GM21576 (cell line): ENCODE measurements around the gene MYO3A.
"Not testable (repeated sequence)": the region's sequence is repeated elsewhere in the genome, so short reads cannot be mapped to it uniquely, and the experiment has no call there.

Experiments used
- ATAC-seq: cut with Tn5 transposase; IDR thresholded peaks from one replicate; pipeline ENCODE4 v1.9.1; 2021; ENCODE audit warnings: mild to moderate bottlenecking, moderate library complexity; ENCODE audit not compliant: unreplicated experiment

MYO3A gene

DNA sequence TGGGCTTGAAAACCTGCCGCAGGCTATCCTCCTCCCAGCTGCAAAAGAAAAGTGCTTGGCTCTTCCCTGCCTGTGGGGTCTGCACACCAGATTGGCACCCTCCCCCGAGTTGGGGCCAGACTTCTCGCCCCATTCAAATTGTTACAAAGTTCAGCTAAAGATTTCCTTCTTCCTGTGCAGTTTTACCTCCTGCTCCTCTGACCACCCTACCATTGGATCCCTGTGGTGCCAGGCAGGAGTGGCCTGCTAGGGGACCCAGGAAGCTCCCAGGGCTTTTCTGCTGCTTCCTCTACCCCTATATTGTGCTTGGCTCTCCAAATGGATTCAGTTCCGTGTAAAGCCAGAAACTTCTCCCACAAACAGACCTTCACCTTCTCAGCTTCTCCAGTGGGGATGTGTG lies 147.4 kb downstream of the MYO3A start:
- no peak for ATAC-seq

DNA sequence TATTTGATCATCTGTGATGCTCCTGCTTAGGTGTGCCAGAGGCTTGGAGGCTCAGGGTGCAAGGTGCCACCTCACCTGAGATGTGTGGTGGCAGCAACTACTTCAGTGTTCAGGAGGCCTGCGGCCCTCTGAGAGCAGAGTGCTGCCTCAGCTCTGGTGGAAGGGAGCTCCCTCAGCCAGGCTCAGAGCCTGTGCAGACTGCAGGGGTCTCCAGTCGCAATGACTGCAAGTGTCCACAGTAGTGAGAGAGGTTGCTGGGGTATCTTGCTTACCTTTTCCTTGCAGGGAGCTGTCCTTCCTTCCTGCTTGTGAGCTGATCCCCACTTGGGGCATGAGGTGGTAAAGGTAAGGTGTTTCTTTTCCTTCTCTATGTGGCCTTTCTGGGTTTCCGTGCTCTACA lies 151.5 kb downstream of the MYO3A start:
- ATAC-seq: no peak

DNA sequence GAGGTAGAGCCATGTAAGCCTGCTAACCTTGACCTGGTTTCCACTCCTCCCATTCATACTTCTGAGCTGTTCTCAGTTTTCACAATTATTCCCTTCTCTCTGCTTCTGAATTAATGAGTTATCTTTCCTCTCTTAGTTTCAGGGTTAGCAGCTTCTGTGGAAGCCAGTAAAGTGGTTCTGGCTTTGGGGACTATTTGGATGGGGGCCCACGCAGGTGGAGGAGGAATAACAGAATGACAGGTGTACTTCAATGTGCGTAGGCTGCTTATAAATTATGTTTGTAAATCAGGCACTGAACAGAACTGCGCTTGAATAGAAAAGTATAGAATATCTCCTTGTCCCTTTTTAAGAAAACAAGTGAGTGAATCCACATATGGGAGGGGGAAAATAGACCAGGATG lies 153.6 kb downstream of the MYO3A start:
- no peak for ATAC-seq

DNA sequence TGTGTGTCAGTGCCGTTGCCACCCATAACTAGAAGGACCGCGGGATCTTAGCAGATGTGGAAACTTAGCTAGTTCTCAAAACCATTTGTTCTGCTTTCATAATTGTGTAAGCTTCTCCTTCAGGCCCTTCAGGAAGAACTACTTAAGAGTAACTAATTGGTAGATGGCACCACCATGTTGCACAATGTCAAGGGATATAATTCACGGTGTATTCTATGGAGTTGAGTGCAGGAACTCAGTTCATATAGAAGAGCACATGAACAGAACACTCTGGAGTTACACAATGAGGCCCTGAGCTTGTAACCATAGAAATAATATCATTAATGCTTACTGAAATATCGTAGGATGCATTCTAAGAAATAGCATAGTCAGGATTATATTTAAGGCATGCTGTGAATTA lies 156.0 kb downstream of the MYO3A start:
- ATAC-seq: no peak

DNA sequence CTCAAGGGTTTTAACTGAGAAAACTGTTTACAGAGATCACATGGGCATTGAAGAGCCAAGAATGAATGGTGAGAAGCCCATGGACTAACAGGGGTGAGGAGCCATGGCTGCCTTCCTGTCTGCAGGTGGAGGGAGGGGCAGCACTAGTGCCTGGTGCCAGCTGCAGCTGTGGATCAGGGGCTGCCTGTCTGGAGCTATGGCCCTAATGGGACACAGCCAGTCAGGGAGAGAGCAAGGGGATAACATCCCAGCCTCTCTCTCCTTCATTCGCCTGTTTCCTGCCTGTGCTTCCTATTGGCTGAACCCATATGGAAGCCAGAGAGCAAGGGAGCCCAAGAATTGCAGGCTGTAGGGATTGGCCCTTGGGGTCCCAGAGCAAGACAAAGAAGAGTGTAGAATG lies 156.7 kb downstream of the MYO3A start:
- no peak for ATAC-seq

DNA sequence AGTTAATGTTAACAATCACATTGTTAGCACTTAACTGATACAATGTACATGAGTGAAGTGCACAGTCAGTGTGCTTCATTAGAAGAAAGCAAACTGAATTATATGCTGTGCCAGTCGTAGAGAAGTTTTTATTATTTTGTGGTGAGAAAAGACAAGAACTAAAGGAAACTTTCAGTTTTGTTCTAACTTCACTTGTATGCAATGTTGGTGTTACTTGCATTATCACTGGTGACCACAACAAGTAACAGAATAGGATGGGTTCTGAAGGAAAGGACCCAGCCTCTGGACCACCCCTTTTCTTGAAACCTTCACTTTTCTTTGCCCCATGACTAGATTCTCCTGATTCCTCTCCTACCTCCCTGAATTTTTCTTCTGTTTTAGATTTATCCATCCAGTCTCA lies 159.2 kb downstream of the MYO3A start:
- ATAC-seq: no peak

DNA sequence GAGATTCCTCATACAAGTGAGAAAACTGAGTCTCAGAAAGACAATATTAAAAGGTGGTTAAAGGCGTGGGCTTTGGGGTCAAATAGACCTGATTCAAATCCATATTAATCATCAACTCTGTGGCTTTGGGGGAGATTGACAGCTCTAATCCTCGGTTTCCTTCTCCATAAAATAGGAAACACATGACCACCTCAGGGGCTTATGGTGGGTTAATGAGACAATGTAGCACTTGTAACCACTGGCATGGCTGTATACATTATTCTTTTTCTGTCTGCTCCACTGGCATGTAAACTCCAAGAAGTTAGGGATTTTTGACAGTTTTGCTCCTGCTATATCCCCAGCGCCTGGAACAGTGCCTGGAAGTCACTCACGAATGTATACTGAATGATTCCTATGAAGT lies 161.8 kb downstream of the MYO3A start:
- no peak for ATAC-seq

DNA sequence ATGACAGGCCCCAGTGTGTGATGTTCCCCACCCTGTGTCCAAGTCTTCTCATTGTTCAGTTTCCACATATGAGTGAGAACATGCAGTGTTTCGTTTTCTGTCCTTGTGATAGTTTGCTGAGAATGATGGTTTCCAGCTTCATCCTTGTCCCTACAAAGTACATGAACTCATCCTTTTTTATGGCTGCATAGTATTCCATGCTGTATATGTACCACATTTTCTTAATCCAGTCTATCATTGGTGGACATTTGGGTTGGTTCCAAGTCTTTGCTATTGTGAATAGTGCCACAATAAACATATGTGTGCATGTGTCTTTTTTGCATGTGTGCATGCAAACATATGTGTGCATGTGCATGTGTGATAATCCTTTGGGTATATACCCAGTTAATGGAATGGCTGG lies 163.5 kb downstream of the MYO3A start:
- not testable (repeated sequence) for ATAC-seq

DNA sequence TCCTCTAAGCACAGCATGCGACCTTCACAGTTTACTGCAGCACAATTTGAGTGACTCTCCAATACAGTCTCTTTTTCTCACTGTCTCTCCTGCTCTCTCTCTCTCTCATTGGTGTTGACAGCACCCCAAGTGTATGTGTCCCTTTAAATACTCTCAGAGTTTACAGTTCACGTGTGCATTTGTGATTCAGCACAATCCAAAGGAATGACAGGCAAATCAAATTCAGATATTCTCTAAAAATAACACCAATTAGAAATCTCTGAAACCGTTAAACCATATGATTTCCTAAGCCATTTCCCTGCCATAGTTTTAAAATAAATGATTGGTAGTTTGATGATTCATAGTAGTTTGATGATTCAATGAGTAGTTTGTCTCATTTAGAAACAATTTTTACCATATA lies 178.5 kb downstream of the MYO3A start:
- ATAC-seq: no peak

DNA sequence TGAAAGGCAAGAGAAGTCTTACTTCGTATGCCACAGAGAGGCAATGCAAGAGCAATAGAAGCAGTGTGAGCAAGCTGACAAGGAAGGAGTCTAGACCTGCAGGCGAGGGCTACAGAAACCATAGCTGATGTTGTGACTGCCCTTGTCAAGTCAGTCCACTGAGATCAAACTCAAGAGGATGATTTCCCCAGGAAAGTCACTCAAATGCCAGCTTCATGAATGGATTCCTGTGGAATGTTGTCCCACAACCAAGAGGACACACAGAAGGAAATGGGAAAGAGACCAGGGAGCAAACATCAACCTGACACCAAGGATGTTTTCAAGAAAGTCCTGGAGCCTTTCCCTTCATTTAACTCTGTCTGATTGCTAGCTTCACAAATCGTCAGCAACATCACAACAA lies 204.6 kb downstream of the MYO3A start:
- no peak for ATAC-seq

DNA sequence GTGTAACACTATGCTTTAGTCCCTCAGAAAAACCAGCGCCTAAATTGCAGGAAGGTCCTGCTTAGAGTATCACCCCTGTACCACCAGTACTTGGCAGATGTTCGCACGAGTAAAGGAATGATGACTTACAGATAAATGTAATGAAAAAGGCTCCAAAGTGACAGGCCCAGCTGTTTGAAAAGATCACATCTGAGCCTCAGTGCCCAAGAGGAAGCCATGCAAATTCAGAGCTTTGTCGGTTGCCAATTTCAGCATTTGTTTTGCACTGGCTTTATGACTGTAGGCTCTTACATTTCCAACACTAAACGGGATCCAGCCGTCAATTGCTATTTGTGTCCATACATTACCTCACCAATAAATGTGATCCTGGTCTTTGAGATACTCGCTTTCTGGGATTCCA lies 222.0 kb downstream of the MYO3A start:
- ATAC-seq: no peak

DNA sequence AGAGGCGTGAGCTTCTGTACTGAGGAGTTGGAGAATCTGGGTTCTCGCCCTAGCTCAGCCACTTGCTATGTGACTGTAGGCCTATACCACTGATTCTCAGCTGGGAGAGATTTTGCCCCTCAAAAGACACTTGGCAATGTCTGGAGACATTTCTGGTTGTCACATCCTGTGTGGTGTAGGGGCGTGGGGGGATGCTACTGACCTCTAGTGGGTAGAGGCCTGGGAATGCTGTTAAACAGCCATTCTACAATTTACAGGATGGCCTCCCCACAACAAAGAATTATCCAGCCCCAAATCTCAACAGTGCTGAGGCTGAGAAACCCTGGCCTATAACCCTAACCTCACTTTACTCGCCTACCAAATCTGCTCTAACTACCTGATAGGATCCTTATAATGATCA lies 223.7 kb downstream of the MYO3A start:
- no peak for ATAC-seq

DNA sequence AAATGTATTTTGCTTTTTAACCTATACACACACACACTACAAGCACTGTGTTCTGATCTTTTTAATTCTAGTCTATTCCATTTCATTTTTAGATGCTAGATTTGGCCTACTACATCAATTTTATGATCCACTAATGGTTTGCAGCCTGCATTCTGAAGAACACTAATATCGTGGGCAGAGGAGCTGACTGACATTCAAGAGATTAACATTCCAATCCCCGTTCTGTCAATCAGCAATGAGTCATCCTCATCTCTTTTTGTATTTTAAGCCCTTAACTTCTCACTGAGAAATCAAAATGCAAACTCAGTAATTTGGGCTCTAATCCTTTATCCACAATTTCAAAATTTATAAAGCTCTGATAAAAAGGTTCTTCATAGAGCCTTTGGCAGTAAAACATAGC lies 235.4 kb downstream of the MYO3A start:
- ATAC-seq: no peak

DNA sequence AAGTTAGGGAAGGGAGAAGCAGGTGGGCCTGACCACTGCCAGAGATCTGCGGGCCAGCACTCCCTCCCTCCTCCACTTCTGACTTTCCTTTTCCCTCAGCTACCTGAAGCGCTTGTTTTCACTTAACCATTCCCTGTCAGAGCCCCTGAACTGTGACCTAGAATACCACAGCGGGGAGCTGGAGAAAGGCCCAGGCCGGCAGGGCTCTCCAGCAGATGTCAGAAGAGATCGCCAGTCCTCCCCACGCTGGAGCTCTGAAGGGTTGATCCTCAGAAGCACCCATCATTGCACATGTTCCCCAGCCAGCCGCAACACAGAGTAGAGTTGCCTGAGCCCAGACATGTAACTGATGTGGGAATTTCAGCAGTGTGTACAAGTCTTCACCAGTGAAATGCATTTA lies 238.1 kb downstream of the MYO3A start:
- ATAC-seq: no peak

DNA sequence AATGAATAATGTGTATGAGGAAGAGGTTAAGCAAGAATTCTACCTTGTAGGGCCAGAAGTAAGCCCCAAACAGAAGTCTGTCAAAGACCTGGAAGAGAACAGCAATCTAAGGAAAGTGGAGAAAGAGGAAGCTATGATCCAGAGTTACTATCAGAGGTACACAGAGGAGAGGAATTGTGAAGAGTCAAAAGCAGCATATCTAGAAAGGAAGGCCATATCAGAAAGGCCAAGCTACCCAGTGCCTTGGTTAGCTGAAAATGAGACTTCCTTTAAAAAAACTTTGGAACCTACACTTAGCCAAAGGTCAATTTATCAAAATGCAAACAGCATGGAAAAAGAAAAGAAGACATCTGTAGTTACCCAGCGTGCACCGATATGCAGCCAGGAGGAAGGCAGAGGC lies 239.8 kb downstream of the MYO3A start:
- no peak for ATAC-seq

DNA sequence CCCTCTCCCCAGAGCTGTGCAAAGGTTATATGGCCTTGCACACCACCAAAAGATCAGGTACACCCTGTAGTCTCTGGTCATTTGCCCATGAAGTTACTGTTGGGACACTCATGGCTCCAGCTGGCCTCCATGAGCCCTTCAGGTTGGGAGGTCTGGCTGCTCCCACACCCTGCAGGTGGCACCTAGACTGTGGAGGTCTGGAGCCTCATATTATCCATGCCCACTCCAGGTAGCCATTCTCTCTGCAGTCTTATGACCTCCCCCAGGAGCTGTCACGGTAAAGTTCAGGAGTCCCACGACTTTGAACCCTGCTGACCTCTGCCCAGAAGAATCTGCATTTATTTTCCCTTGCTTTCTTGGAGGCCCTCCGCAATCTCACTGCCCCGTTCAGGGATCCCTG lies 243.3 kb downstream of the MYO3A start:
- no peak for ATAC-seq

DNA sequence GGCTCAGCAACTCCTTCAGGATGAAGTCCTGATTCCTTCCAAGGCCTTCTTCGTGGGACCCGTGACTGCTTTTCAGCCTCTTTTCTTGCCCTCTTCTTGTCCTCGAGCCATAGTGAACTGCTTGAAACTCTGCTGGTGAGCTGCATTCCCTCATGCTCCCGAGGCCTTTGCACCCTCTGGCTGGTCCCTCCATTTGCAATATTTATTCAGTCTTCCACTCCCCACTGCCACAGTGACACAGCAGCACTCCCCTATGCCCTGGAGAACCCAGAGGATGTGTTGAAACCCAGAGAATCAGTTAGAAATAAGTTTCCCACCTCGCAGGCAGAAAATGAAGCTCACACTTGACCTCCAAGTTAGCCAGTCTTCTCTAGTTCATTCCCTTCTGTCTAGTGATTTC lies 260.2 kb downstream of the MYO3A start:
- ATAC-seq: no peak

DNA sequence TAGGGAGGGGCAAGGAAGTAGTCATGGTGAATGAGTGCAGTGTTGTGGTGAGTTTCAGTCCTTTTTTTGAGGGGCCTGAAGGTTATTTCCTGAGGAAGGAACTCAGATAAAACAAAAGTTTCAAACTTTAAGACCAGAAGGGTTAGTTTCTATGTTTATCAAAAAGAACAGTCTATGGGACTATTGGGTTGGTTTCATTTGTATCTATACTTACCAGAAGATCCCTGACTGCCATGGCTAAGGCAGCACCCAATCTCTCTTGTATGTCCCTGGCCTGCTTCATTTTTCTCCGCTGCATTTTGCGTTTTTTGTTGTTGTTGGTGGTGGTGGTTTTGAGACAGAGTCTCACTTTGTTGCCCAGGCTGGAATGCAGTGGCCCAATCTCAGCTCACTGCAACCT lies 263.2 kb downstream of the MYO3A start:
- no peak for ATAC-seq

DNA sequence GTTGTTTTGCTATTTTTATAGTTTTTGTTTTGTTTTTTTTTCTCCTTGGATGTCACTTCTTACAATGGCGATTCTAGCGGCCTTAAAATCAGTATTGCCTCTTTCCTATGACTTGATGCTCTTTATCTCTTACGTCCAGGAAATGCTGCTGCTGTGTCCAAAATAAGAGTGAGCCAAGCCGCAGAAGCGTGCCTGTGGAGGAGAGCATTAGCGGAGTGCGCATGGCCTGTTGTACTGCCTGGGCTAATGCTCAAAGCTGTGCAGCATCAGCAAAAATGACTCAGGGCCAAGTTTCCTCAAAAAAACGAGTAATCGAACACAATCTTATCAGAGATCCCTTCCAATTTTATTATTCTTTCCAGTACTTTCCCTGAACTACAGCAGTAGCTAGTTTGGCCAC lies 264.1 kb downstream of the MYO3A start:
- no peak for ATAC-seq

DNA sequence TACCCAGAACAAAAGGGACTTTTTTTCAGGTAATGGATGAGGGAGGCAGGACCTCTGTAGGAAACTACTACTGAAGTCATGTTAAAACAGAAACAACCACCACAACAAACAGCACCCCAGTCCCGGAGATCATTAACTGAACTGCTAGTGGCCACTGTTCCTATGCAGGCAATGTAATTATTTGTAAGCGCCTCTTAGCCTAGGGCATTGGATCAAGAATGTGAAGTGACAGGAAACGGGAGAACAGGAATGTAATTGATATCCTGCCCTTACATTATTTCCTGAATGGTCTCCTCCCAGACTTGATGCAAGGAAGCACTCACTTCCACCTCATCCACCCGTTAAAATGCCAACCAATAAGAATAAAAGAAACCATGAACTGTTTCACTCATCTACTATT lies 265.8 kb downstream of the MYO3A start:
- ATAC-seq: no peak

DNA sequence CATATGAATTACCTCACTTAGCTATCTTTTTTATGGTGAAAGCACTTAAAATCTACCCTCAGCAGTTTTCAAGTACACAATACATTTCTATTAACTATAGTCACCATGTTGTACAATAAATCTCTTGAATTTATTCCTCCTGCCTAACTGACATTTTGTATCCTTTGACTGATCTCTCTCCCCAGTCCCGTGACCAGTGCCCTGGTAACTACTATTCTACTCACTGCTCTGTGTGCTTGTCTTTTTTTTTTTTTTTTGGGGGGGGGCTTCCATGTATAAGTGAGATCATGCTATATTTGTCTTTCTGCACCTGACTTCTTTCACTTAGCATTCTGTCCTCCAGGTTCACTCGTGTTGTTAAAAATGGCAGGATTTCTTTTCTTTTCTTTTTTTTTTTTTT lies 271.2 kb downstream of the MYO3A start:
- ATAC-seq: no peak

DNA sequence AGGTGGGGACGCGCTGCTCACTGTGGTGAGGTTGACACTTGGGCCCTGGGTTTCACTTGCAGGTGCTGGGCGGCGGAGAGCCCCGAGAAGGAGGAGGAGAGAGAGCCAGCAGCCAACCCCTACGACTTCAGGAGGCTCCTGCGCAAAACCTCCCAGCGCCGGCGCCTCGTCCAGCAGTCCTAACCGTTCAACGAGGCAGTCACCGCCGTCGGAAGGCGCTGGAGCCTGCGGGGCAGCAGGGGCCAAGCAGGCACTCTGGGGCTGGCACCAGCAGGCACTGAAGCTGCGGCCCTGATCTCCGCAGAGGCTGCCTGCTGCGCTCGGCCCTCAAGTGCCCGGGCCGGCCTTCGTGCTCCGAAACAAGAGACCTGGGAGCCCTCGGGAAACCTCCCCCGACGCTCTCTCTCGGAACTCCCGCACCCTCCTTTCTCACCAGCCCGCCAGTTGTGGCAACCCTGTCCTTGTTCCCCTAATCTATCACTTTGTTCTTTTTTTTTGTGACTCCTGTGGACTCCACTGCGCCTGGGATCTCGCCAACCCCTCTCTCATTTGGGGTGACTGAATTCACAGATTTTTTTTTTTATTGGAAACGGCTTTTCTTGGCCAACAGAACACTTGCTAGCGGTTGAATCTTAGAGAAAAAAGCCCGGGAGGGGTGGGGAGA lies 277.9 kb downstream of the MYO3A start:
- no peak for ATAC-seq

DNA sequence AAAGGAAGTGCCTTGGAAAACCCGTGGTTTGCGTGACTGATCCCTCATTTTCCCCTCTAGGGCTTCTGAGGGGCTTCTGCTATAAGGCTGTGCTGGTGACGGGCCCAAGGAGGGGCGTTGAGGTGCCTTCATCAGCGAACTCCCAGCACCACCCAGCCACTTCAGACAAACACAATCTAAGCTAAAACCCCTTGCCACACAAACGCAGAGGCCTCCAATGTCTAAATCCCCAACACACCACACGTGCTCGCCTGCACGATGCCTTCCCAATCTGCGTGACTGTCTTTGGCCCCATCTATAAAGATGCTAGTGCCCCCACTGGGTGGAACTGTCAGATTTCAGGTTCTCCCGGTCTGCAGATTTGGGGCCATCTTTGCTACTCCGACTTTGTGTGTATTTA lies 278.5 kb downstream of the MYO3A start:
- no peak for ATAC-seq
